Activated T-helper 2 cell treated with anti-CD3 and anti-CD28 coated beads, Interferon-gamma antibody, Interleukin-2, Interleukin-4, amounts not matched to agents 10 μg/mL and 5 μg/mL and 100 μg/mL, durations not matched to agents 14 hours and 24 hours and 36 hours (primary cell): ENCODE results near the gene RCC2. TPM values are rescaled to one million over a fixed set of nuclear protein-coding genes. Genes with fewer than 3 reads are reported as not detected.

Experiments used
- DNase-seq: peaks from one replicate; pipeline ENCODE4 v3.0.0; 2021; ENCODE audit warnings: low spot score
- H3K27ac Mint-ChIP-seq: one replicate; pipeline ENCODE4 v1.8.0; 2021; ENCODE audit warnings: mixed read lengths
- H3K27me3 Mint-ChIP-seq: one replicate; pipeline ENCODE4 v1.8.0; 2021; ENCODE audit warnings: low read depth, mixed read lengths
- H3K36me3 Mint-ChIP-seq: one replicate; pipeline ENCODE4 v1.8.0; 2021; ENCODE audit warnings: low read depth, mixed read lengths
- H3K4me1 Mint-ChIP-seq: one replicate; pipeline ENCODE4 v1.8.0; 2021; ENCODE audit warnings: low read depth, mixed read lengths
- H3K4me3 Mint-ChIP-seq: one replicate; pipeline ENCODE4 v1.8.0; 2021; ENCODE audit warnings: low read depth, mild to moderate bottlenecking, moderate library complexity, mixed read lengths
- H3K9me3 Mint-ChIP-seq: one replicate; pipeline ENCODE4 v1.8.0; 2021; ENCODE audit warnings: mixed read lengths
- intact Hi-C: fragments of 100-400 bp; cut with micrococcal nuclease; formaldehyde crosslinking; loops from one replicate; pipeline ENCODE4 v1.15.1; 2023
- total RNA-seq: library from RNA; stranded (reverse); gene quantifications from 2 replicates; pipeline ENCODE4 v1.2.3, GENCODE V29; 2022

RCC2 gene
- total RNA-seq, 1 donor from 2014 or later, result 202 TPM

DNA sequence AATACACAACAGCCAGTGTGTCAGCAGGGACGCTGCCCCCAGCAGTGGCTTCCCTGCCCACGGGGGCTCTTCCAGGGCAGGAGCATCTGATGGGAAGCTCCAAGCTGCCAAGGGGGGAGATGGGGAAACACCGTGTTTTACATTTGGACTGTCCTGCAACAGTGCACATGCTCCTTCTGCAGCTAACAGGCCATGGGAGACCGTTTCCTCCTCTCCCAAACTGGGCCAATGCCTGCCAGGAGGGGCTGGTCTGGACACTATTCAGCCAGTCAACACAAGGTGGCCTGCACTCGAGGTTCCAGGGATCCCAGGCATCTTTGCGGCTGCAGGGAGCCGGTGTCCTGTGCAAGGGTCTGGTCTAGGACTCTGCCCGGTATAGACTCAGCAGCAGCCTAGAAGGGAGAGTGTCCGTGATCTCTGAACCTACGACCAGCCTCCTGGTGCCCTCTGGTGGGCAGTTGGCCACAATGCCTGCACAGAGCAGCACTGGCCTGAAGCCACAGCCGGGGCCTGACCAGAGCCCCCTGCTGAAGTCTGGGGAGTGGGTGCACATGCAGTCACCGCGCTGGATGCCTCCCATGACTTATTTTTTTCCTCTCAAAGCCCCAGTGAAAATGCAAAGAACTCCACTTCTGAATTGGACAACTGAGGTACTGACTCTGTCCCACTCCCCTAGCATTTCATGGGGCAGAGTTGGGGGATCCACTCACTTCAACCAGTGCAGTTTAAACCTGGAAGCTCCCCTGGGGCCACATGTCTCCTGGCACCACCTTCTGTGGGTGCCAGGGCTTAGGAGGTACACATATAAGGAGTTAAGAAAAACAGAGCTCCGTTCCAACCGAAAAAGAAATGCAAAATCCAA is 33.3 kb downstream of the RCC2 start:
- Mint-ChIP-seq H3K4me1 (no peaks in the 10 kb centered on the region), H3K36me3 (peaks cover 47% of the 10 kb centered on the region), H3K4me3 (no peak overlapping the region), H3K9me3 (no peaks in the 10 kb centered on the region), H3K27ac (no peak overlapping the region), H3K27me3 (no peaks in the 10 kb centered on the region)
- no peak for DNase-seq
- intact Hi-C loops, result no loop called here

- Mint-ChIP-seq H3K36me3 (peaks cover 35% of the 10 kb centered on the region), H3K9me3 (no peaks in the 10 kb centered on the region), H3K27ac (no peak overlapping the region), H3K27me3 (no peaks in the 10 kb centered on the region), H3K4me1 (no peaks in the 10 kb centered on the region), H3K4me3 (no peak overlapping the region)
- DNase-seq, result no peak
- intact Hi-C loops, result no loop called here
Measured at GRCh38 chr1:17404820-17405219, 34.7 kb downstream of the RCC2 start.

DNA sequence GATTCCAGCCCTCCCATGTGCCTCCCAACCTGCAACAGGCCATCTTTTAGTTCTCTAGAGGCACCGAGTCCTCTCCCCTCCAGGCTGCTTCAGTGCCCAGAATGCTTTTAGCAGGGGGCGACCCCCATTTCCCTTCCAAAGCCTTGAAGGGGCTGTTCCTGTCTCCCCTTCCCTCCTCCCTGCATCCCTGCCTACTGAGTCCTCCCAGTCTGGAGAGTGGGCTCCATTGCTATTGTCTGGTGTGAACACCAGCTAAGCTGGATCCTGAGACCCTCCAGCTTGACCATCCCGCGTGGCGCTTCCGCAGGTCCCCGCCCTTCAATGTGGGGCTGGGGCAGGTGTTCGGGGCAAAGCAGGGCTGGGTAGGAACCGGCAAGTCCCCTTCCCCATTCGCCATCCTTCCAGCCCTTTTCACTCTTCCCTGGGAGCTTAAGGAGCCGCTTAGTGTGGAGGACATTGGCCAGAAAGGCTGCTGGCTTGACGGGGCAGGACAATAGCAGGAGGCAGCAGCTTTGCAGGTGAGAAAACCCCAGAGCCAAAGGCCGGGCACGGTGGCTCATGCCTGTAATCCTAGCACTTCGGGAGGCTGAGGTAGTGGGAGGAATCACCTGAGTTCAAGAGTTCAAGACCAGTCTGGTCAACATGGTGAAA is 35.3 kb downstream of the RCC2 start:
- intact Hi-C loops, result no loop called here
- no peak for DNase-seq
- H3K4me3 Mint-ChIP-seq, result no peak overlapping the region
- no peaks in the 10 kb centered on the region for H3K27me3 Mint-ChIP-seq
- peaks cover 30% of the 10 kb centered on the region for H3K36me3 Mint-ChIP-seq
- H3K27ac Mint-ChIP-seq, result no peak overlapping the region
- H3K4me1 Mint-ChIP-seq, result no peaks in the 10 kb centered on the region
- H3K9me3 Mint-ChIP-seq, result no peaks in the 10 kb centered on the region

- Mint-ChIP-seq H3K4me3 (no peak overlapping the region), H3K9me3 (no peaks in the 10 kb centered on the region), H3K4me1 (no peaks in the 10 kb centered on the region), H3K27me3 (no peaks in the 10 kb centered on the region), H3K27ac (no peak overlapping the region), H3K36me3 (peaks cover 19% of the 10 kb centered on the region)
- DNase-seq, result no peak
- intact Hi-C loops, result no loop called here
Measured at GRCh38 chr1:17403081-17403480, 36.4 kb downstream of the RCC2 start.

DNA sequence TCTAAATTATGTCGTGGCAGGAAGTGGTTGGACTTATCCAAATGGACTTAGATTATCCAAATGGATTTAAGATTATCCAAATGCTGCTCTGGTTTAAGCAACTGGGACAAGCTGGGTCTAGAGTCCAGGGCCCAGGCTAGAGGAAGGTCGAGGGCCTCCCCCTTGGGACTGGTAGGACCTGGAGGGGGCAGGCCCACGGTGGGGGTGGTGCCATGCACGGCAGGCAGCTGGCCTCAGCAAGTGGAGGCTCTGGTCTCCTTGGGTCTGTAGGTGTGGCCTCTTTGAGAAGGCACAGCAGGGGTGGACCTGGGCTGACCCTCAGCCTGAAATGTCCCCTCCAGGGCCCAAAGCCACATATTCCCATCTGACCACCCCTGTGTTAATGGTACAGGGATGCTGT is 37.6 kb downstream of the RCC2 start:
- peaks cover 8% of the 10 kb centered on the region for H3K36me3 Mint-ChIP-seq
- no peak overlapping the region for H3K4me3 Mint-ChIP-seq
- intact Hi-C loops, result no loop called here

DNA sequence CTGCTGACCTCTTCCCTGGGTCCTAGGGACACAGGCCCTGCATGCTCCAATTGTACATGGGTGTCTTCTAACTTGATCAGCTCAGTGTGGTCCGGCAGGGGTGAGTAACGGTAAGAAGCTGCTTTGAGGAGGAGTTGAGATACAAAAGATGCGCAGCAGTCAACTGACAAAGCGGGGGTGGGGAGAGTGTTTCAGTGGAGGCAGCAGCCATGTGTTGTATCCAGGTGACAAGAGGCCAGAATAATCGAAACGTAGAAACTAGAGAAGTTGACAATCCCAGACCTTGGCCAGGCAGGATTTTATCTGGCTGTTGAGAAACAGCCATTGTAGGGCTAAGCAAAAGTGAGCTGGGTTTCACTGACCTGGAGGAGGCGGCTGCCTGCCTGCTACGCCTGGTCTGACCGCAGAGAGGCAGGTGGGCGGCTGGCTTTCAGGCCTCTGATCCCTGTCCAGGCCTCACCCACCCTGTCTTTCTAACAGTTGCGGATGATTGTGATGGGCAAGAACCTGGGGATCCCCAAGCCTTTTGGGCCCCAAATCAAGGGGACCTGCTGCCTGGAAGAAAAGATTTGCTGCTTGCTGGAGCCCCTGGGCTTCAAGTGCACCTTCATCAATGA is 38.6 kb downstream of the RCC2 start:
- no peak for DNase-seq
- Mint-ChIP-seq H3K27me3 (no peaks in the 10 kb centered on the region), H3K9me3 (no peaks in the 10 kb centered on the region), H3K4me3 (no peak overlapping the region), H3K36me3 (peaks cover 2% of the 10 kb centered on the region), H3K4me1 (no peaks in the 10 kb centered on the region), H3K27ac (no peak overlapping the region)
- intact Hi-C loops, result no loop called here

More for the DNA sequence above, 37.6 kb downstream of the RCC2 start:
- no peak for DNase-seq
- H3K27me3 Mint-ChIP-seq, result no peaks in the 10 kb centered on the region
- H3K9me3 Mint-ChIP-seq, result no peaks in the 10 kb centered on the region
- no peak overlapping the region for H3K27ac Mint-ChIP-seq
- H3K4me1 Mint-ChIP-seq, result no peaks in the 10 kb centered on the region

DNA sequence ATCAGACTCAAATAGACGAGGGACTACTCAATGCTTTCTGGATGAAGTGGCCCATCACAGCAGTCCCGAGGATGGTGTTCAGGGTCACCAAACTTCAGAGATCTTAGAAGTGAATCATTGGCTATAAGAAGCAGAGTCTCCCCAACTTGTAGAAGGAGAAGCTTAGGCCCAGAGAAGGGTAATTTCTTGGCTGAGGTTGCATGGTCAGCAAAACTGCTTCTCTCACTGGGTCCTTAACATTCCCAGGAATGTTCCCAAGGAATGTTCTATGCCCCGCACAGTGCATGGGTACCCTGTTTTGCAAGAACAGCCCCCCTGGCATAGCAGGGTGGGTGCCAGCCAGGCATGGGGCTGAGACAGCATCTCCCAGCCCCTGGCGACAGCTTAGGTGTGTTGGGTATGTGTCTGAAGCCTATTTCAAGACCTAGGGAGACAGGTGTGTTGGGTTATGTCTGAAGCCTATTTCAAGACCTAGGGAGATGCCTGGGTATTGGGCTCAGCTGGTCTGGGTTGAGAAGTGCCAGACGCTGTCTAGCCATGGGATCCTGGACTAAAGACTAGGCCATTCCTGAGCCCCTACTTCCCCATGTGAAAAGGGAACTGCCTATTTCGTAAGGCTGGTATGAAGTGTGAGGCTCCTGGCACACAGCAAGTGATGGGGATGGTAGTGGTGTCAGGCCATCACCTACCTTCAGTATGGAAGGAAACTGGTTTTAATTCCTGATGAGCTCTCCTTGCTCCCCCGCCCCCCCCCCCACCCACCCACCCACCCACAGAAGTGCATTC is 41.4 kb downstream of the RCC2 start:
- no peak overlapping the region for H3K27ac Mint-ChIP-seq
- no peak overlapping the region for H3K4me3 Mint-ChIP-seq
- H3K27me3 Mint-ChIP-seq, result no peaks in the 10 kb centered on the region
- no peaks in the 10 kb centered on the region for H3K4me1 Mint-ChIP-seq
- intact Hi-C loops, result no loop called here
- H3K36me3 Mint-ChIP-seq, result no peaks in the 10 kb centered on the region
- no peak for DNase-seq
- H3K9me3 Mint-ChIP-seq, result no peaks in the 10 kb centered on the region

GRCh38 chr1:17393230-17393629 is 46.2 kb downstream of the RCC2 start:
- no peaks in the 10 kb centered on the region for H3K9me3 Mint-ChIP-seq
- no peak for DNase-seq
- no peaks in the 10 kb centered on the region for H3K27me3 Mint-ChIP-seq
- no peaks in the 10 kb centered on the region for H3K36me3 Mint-ChIP-seq
- no peaks in the 10 kb centered on the region for H3K4me1 Mint-ChIP-seq
- intact Hi-C loops, result no loop called here
- no peak overlapping the region for H3K27ac Mint-ChIP-seq
- H3K4me3 Mint-ChIP-seq, result no peak overlapping the region

DNA sequence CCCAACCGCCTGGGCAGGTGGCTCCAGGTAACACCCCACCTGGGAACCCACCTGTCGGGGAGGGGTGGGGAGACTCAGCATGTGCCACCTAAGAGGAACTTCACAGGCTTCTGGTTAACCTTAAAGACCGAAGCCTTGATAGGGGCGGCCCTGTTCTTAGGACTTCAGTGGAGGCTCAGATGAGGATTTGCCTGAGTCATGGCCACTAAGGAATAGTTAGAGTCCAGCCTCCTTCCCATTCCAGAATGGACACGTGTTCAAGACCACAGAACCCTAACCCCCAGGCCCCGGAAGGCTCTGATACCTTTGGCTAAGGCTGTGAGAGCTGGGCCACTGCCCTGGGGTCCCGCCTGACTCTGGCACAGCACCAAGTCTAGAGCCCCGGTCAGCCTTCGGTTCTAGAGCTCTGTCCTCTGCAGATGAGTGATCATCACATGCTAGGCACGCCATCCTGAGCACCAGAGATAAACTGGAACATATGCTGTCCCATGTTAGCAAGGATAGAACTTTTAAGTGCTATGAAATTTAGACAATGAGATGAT is 47.2 kb downstream of the RCC2 start:
- H3K36me3 Mint-ChIP-seq, result no peaks in the 10 kb centered on the region
- no peaks in the 10 kb centered on the region for H3K27me3 Mint-ChIP-seq
- no peak overlapping the region for H3K27ac Mint-ChIP-seq
- no peaks in the 10 kb centered on the region for H3K9me3 Mint-ChIP-seq
- intact Hi-C loops, result no loop called here
- no peak overlapping the region for H3K4me3 Mint-ChIP-seq
- DNase-seq, result no peak
- H3K4me1 Mint-ChIP-seq, result no peaks in the 10 kb centered on the region

- no peaks in the 10 kb centered on the region for H3K36me3 Mint-ChIP-seq
- no peak overlapping the region for H3K27ac Mint-ChIP-seq
- no peak overlapping the region for H3K4me3 Mint-ChIP-seq
- no peaks in the 10 kb centered on the region for H3K4me1 Mint-ChIP-seq
- peaks cover 2% of the 10 kb centered on the region for H3K27me3 Mint-ChIP-seq
- no peaks in the 10 kb centered on the region for H3K9me3 Mint-ChIP-seq
- intact Hi-C loops, result no loop called here
- no peak for DNase-seq
Measured at GRCh38 chr1:17381161-17381560, 58.3 kb downstream of the RCC2 start.

- intact Hi-C loops, result no loop called here
- DNase-seq, result no peak
- H3K27me3 Mint-ChIP-seq, result peaks cover 2% of the 10 kb centered on the region
- H3K9me3 Mint-ChIP-seq, result no peaks in the 10 kb centered on the region
- no peaks in the 10 kb centered on the region for H3K4me1 Mint-ChIP-seq
- H3K36me3 Mint-ChIP-seq, result no peaks in the 10 kb centered on the region
- H3K4me3 Mint-ChIP-seq, result no peak overlapping the region
- H3K27ac Mint-ChIP-seq, result no peak overlapping the region
Measured at GRCh38 chr1:17377325-17377953, 62.0 kb downstream of the RCC2 start.

DNA sequence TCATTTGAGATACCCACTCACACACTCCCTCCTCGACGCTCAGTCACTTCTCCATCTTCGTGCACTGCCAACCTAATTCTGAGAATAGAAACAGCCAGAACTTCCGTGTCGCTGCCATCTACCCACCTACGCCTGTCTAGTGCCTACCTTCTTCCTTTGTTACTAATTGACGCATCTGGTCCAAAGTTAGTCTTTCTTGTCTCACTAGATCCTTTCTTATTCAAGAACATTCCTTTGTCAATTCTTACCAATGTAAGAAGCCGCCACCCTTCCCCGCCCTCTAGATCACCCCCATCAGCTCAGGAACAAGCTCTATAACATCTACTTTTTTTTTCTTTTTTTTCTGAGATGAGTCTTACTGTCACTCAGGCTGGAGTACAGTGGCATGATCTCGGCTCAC is 63.8 kb downstream of the RCC2 start:
- Mint-ChIP-seq H3K27ac (no peak overlapping the region), H3K4me3 (no peak overlapping the region)
- intact Hi-C loops, result no loop called here

More for the DNA sequence above, 63.8 kb downstream of the RCC2 start:
- Mint-ChIP-seq H3K36me3 (no peaks in the 10 kb centered on the region), H3K9me3 (no peaks in the 10 kb centered on the region), H3K4me1 (no peaks in the 10 kb centered on the region), H3K27me3 (peaks cover under 1% of the 10 kb centered on the region)
- DNase-seq, result no peak
